ENCODE results near the gene SPARCL1.
"Not testable (repeated sequence)": the region's sequence is repeated elsewhere in the genome, so short reads cannot be mapped to it uniquely, and the experiment has no call there.

The SPARCL1 gene, protein sequence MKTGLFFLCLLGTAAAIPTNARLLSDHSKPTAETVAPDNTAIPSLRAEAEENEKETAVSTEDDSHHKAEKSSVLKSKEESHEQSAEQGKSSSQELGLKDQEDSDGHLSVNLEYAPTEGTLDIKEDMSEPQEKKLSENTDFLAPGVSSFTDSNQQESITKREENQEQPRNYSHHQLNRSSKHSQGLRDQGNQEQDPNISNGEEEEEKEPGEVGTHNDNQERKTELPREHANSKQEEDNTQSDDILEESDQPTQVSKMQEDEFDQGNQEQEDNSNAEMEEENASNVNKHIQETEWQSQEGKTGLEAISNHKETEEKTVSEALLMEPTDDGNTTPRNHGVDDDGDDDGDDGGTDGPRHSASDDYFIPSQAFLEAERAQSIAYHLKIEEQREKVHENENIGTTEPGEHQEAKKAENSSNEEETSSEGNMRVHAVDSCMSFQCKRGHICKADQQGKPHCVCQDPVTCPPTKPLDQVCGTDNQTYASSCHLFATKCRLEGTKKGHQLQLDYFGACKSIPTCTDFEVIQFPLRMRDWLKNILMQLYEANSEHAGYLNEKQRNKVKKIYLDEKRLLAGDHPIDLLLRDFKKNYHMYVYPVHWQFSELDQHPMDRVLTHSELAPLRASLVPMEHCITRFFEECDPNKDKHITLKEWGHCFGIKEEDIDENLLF

DNA sequence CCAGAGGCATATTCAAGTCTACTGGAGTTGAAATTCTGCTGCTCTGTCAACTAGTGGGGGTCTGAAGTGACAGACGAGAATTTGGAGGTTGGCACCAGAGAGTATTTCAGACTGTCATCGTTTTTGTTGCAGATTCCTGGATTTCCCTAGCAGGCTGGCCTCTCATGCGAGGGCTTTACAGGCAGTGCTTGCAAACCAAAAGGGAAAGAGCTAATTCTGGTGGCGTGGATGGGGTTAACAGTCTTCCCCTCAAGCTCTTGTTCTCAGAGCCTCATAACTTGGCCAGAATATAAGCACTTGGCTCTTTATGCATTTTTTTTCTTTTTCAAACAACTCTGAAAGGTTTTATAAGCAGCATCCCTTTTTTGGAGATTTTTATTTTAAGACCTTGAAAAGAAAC is at the start of gene SPARCL1:
Gene SPARCL1 (minus strand): TSS at position 190 of the 400 bp plus-strand sequence. CDS start 29,802 bp downstream, outside the sequence.
- DNase-seq (ENCODE audit: low read depth in 2 of 2), result peak in 1 of 2 donors; percentile 70
- peak within 1 kb of the TSS in 1 of 2 donors; percentile 41 for H3K4me3 ChIP-seq (replicated peaks in 1 of 2; ENCODE audit: low read depth in 2 of 2, low read length in 2 of 2)
- TF ChIP-seq, protein P1, sequence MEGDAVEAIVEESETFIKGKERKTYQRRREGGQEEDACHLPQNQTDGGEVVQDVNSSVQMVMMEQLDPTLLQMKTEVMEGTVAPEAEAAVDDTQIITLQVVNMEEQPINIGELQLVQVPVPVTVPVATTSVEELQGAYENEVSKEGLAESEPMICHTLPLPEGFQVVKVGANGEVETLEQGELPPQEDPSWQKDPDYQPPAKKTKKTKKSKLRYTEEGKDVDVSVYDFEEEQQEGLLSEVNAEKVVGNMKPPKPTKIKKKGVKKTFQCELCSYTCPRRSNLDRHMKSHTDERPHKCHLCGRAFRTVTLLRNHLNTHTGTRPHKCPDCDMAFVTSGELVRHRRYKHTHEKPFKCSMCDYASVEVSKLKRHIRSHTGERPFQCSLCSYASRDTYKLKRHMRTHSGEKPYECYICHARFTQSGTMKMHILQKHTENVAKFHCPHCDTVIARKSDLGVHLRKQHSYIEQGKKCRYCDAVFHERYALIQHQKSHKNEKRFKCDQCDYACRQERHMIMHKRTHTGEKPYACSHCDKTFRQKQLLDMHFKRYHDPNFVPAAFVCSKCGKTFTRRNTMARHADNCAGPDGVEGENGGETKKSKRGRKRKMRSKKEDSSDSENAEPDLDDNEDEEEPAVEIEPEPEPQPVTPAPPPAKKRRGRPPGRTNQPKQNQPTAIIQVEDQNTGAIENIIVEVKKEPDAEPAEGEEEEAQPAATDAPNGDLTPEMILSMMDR (IDR thresholded peaks at IDR 0.05; ENCODE audit: low read depth, low read length), result no peak

DNA sequence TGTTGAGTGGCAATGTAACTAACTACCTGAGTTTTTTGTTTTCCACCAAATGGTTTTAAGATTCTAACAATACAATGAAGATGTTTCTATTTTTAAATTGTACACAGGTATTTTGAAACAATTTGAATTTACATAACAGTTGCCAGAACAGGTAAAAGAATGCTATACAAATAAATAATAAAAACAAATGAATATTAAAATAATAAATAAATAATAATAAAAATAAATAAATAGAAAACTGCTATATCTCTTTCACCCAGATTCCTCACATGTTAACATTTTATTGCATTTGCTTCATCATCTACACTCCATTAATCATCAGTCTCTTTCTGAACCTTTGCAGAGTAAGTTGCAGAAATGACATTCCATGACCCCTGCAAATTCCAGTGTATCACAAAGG is 46.8 kb upstream of the SPARCL1 start:
- TF ChIP-seq, protein P1 (IDR thresholded peaks at IDR 0.05; ENCODE audit: low read depth, low read length), result no peak
- DNase-seq (ENCODE audit: low read depth in 2 of 2), result no peak
- H3K4me3 ChIP-seq (replicated peaks in 1 of 2; ENCODE audit: low read depth in 2 of 2, low read length in 2 of 2), result no peak overlapping the region

DNA sequence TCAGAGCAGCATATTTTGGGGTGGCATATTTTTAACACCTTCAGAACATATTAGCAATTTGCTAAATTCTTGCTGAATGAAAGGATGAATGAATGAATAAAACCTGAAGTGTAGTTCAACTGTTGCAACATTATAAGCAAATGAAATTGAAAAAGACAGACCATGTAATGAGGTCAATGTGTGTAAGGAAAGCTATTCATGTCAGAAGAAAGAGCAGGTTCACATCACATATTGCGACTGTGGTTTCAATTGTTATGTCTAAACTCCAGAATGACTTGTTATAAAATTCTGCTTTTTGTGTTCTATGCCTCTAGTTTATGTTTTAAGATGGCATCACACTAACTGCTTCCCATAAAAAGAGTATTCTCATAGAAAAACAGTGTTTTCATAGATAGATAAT is 46.2 kb upstream of the SPARCL1 start:
- TF ChIP-seq, protein P1 (IDR thresholded peaks at IDR 0.05; ENCODE audit: low read depth, low read length), result no peak
- no peak for DNase-seq (ENCODE audit: low read depth in 2 of 2)
- no peak overlapping the region for H3K4me3 ChIP-seq (replicated peaks in 1 of 2; ENCODE audit: low read depth in 2 of 2, low read length in 2 of 2)

DNA sequence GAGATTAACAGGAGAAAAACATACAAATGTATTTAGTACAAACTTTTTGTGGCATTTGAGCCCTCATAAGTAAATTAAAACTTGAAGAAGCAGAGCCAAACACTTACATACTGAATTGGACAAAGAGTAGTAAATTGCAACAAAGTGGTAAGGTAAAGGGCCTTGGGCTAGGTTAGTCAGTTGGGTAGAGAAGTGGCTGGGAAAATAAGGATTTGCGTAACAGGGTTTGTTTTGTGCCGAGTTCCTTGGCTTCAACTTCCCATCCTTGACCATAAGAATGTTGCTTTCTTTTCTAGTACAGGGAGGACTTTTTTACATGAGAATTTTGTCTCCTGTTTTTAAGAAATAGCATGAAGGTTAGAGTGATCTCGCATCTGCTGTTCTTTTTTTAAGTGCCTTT is 45.8 kb upstream of the SPARCL1 start:
- TF ChIP-seq, protein P1 (IDR thresholded peaks at IDR 0.05; ENCODE audit: low read depth, low read length), result no peak

DNA sequence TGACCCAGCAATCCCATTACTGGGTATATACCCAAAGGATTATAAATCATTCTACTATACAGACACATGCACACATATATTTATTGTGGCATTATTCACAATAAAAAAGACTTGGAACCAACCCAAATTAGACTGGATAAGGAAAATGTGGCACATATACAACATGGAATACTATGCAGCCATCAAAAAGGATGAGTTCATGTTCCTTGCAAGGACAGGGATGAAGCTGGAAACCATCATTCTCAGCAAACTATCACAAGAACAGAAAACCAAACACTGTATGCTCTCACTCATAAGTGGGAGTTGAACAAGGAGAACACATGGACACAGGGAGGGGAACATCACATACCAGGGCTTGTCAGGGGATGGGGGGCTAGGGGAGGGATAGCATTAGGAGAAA is 45.2 kb upstream of the SPARCL1 start:
- not testable (repeated sequence) for DNase-seq (ENCODE audit: low read depth in 2 of 2); H3K4me3 ChIP-seq (replicated peaks in 1 of 2; ENCODE audit: low read depth in 2 of 2, low read length in 2 of 2)

More for the DNA sequence above, 45.8 kb upstream of the SPARCL1 start:
- H3K4me3 ChIP-seq (replicated peaks in 1 of 2; ENCODE audit: low read depth in 2 of 2, low read length in 2 of 2), result no peak overlapping the region
- peak in 1 of 2 donors; percentile 65 for DNase-seq (ENCODE audit: low read depth in 2 of 2)

DNA sequence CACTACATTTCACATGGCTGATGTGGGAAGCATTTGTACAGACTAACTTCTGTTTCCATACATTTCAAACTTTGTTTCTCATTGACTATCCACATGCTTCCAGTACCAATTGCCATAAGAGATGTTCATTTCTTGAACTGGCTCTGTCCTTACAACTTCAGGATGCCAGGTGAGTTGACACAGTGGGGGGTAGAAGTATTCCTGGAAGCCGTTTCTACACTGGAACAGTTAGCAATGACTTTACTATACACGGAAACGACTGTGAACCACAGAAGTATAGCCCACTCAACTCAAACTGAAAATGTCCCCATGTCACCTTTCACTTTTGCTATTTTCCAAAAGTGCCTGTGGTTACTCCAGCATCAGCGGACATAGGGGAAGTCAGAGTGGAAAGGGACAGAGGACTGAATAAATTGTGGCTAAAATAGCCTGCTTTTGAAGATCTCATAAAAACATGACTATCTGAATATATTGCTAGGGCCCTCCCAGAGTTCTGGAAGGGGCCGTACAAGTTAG is 41.2 kb upstream of the SPARCL1 start:
- TF ChIP-seq, protein P1 (IDR thresholded peaks at IDR 0.05; ENCODE audit: low read depth, low read length), result no peak
- no peak for DNase-seq (ENCODE audit: low read depth in 2 of 2)
- H3K4me3 ChIP-seq (replicated peaks in 1 of 2; ENCODE audit: low read depth in 2 of 2, low read length in 2 of 2), result no peak overlapping the region

DNA sequence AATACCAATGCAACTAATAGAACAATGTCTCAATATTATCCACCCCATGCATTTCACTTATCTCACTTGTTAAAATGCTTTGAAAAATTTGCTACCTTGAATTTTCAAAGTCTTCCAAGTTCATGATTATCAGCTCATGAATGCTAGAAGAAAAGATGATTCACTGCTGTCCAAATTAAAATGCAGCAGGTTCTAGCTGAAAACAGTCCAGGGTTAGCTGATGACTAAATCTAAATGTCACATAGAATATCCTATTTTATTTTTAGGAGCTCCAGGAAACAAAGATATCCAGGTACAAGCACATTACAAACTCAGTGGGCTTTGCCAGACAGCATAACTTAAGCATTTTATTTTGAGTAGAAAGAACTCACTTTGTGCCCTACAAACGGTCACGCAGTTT is 38.0 kb upstream of the SPARCL1 start:
- H3K4me3 ChIP-seq (replicated peaks in 1 of 2; ENCODE audit: low read depth in 2 of 2, low read length in 2 of 2), result no peak overlapping the region
- TF ChIP-seq, protein P1 (IDR thresholded peaks at IDR 0.05; ENCODE audit: low read depth, low read length), result no peak
- DNase-seq (ENCODE audit: low read depth in 2 of 2), result no peak
